ENCODE data around the gene A3GALT2. TPM values are rescaled to one million over a fixed set of nuclear protein-coding genes. Genes with fewer than 3 reads are reported as not detected.

The A3GALT2 gene
- total RNA-seq, 1 experiment from 2014 or later = not detected

DNA sequence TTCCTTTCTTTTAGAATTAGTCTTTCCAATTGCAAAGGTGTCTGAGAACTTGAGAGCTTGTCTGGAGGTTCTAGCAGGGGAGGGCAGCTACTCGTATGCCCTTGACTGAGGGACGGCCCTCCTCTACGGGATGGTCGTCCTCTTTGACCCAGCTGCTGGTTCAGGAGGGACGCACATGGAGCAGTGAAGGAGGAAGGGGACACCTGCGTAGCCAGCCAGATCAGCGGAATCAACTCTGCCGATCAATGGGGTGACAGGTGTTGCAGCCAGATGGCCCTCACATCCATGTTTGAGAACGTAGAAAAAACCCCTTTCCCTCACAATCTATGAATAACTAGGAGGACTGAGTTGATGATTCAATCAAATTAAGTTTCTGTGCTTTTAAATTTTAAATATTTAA, 15.7 kb upstream of the A3GALT2 start:
- ChIA-PET CTCF (interaction anchor here (0.6 kb wide), 1 partner anchor 23 kb away, joined by 3 read pairs; no protein-coding TSS in a partner anchor), POLR2A (ENCODE audit: unreplicated experiment) (no interaction called here)
- no peak overlapping the region for H3K4me3 ChIP-seq
- peaks cover 97% of the 10 kb centered on the region for H3K79me2 ChIP-seq (ENCODE audit: low read depth)
- H3F3A ChIP-seq (ENCODE audit: insufficient read depth, low read depth) = peaks cover 37% of the 10 kb centered on the region
- H3K4me2 ChIP-seq = no peak overlapping the region
- no peak overlapping the region for H2AFZ ChIP-seq
- DNase-seq = no peak
- H4K20me1 ChIP-seq (ENCODE audit: insufficient read depth) = peaks cover 96% of the 10 kb centered on the region
- H3K27ac ChIP-seq = no peak overlapping the region
- no peak for TF ChIP-seq EZH2 (IDR thresholded peaks at IDR 0.05; ENCODE audit: low read depth)
- TF ChIP-seq, protein P1, sequence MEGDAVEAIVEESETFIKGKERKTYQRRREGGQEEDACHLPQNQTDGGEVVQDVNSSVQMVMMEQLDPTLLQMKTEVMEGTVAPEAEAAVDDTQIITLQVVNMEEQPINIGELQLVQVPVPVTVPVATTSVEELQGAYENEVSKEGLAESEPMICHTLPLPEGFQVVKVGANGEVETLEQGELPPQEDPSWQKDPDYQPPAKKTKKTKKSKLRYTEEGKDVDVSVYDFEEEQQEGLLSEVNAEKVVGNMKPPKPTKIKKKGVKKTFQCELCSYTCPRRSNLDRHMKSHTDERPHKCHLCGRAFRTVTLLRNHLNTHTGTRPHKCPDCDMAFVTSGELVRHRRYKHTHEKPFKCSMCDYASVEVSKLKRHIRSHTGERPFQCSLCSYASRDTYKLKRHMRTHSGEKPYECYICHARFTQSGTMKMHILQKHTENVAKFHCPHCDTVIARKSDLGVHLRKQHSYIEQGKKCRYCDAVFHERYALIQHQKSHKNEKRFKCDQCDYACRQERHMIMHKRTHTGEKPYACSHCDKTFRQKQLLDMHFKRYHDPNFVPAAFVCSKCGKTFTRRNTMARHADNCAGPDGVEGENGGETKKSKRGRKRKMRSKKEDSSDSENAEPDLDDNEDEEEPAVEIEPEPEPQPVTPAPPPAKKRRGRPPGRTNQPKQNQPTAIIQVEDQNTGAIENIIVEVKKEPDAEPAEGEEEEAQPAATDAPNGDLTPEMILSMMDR (conservative IDR thresholded peaks at IDR 0.05) = no peak
- H3K36me3 ChIP-seq (ENCODE audit: low read depth) = peaks cover 60% of the 10 kb centered on the region
- intact Hi-C loops (cut with micrococcal nuclease; ENCODE audit: unreplicated experiment) = no loop called here
- H3K4me1 ChIP-seq (replicated peaks; ENCODE audit: insufficient read depth) = peaks cover 10% of the 10 kb centered on the region
- no peaks in the 10 kb centered on the region for H3K9me2 ChIP-seq (ENCODE audit: insufficient read depth)
- H3K27me3 ChIP-seq (ENCODE audit: insufficient read depth, low read depth) = no peaks in the 10 kb centered on the region
- no TSS peak for BruUV-seq (replicated peaks)
- H3K9me3 ChIP-seq (ENCODE audit: insufficient read depth, low read depth) = no peaks in the 10 kb centered on the region

DNA sequence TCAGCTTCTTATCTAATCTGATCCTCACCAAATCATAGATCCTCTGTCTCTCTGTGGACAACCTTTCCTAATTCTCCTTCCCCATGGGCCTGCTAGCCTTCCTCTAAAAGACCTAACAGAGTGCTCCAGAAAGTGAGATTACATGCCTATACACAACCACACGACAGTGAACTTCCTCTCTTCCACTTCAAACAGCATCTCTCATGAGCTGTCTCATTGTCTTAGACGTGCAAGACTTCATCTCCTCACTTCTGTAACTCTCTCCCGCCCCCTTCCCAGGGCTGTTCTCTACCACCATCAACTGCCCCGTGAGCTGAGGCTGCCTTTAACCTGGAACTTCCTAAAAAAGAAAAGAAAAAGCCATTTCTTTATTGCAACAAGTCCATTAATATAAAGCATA, 14.1 kb upstream of the A3GALT2 start:
- H3K4me2 ChIP-seq = no peak overlapping the region
- H3K27me3 ChIP-seq (ENCODE audit: insufficient read depth, low read depth) = no peaks in the 10 kb centered on the region
- intact Hi-C loops (cut with micrococcal nuclease; ENCODE audit: unreplicated experiment) = no loop called here
- H3K9me2 ChIP-seq (ENCODE audit: insufficient read depth) = no peaks in the 10 kb centered on the region
- CTCF ChIA-PET = interaction anchor here (0.6 kb wide), 1 partner anchor 120 kb away, joined by 10 read pairs; no protein-coding TSS in a partner anchor
- no peak for DNase-seq
- no peak overlapping the region for H3K4me3 ChIP-seq
- POLR2A ChIA-PET (ENCODE audit: unreplicated experiment) = no interaction called here
- peaks cover 37% of the 10 kb centered on the region for H3F3A ChIP-seq (ENCODE audit: insufficient read depth, low read depth)
- H3K9me3 ChIP-seq (ENCODE audit: insufficient read depth, low read depth) = no peaks in the 10 kb centered on the region
- H3K36me3 ChIP-seq (ENCODE audit: low read depth) = peaks cover 56% of the 10 kb centered on the region
- H3K27ac ChIP-seq = peak overlapping the region; percentile 3; the same call in 1 of the 2 replicates
- TF ChIP-seq, protein P1 (conservative IDR thresholded peaks at IDR 0.05) = no peak
- TF ChIP-seq EZH2 (IDR thresholded peaks at IDR 0.05; ENCODE audit: low read depth) = no peak
- no peak overlapping the region for H2AFZ ChIP-seq
- BruUV-seq (replicated peaks) = no TSS peak
- peaks cover 90% of the 10 kb centered on the region for H4K20me1 ChIP-seq (ENCODE audit: insufficient read depth)
- peaks cover 81% of the 10 kb centered on the region for H3K79me2 ChIP-seq (ENCODE audit: low read depth)
- 0 out of 2 replicates have a peak, but pooled peaks cover 6% of the 10 kb centered on the region for H3K4me1 ChIP-seq (replicated peaks; ENCODE audit: insufficient read depth)

DNA sequence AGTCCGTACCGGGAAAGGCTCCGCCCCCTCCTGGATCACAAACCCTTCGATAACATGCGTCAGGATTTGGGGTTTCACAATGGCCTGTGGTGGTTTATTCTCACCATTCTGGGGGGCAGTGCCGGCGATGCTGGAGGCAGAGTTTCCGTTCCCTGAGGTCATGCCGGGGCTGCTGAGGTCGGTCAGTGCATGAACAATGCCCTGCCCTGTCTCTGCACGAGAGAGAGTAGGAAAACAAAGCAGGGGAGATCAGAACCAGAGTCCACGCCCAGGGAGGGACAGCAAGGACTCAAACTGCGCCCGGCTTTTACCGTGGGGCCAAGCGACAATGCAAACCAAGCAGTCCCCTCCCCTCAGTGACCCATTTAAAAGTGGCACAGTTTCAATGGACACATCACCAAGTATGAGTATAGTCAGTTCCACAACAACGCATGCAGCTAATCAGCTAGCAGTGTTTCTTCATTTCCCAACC, 13.2 kb upstream of the A3GALT2 start:
- TF ChIP-seq, protein P1 (conservative IDR thresholded peaks at IDR 0.05) = no peak
- TF ChIP-seq EZH2 (IDR thresholded peaks at IDR 0.05; ENCODE audit: low read depth) = no peak
- Histone ChIP-seq H3K9me2 (ENCODE audit: insufficient read depth) (no peaks in the 10 kb centered on the region), H3F3A (ENCODE audit: insufficient read depth, low read depth) (peaks cover 39% of the 10 kb centered on the region), H3K36me3 (ENCODE audit: low read depth) (peaks cover 58% of the 10 kb centered on the region), H3K79me2 (ENCODE audit: low read depth) (peaks cover 72% of the 10 kb centered on the region), H3K4me2 (no peak overlapping the region), H2AFZ (no peak overlapping the region), H3K4me1 (replicated peaks; ENCODE audit: insufficient read depth) (0 out of 2 replicates have a peak, but pooled peaks cover 5% of the 10 kb centered on the region), H3K27ac (no peak overlapping the region), H3K27me3 (ENCODE audit: insufficient read depth, low read depth) (no peaks in the 10 kb centered on the region), H4K20me1 (ENCODE audit: insufficient read depth) (peaks cover 85% of the 10 kb centered on the region), H3K4me3 (no peak overlapping the region), H3K9me3 (ENCODE audit: insufficient read depth, low read depth) (no peaks in the 10 kb centered on the region)
- ChIA-PET POLR2A (ENCODE audit: unreplicated experiment) (no interaction called here), CTCF (no interaction called here)
- no peak for DNase-seq
- intact Hi-C loops (cut with micrococcal nuclease; ENCODE audit: unreplicated experiment) = no loop called here
- BruUV-seq (replicated peaks) = no TSS peak

Data from PC-9 (cell line).